ENCODE measurements around the gene YBX1.
A peak's percentile ranks its signal among the peaks of the same experiment; 100 is the strongest.

YBX1 gene

GRCh38 chr1:42669936-42670335 lies 12.3 kb upstream of the YBX1 start:
- no peaks in the 10 kb centered on the region for H3K9me3 ChIP-seq (ENCODE audit: control insufficient read depth, insufficient read depth, low read depth, low read length)
- TF ChIP-seq ZNF350 (tag by site-specific recombination; IDR thresholded peaks at IDR 0.05), result no peak
- TF ChIP-seq ZSCAN30 (tag by site-specific recombination; IDR thresholded peaks at IDR 0.05), result no peak
- no peak for TF ChIP-seq ZBTB17 (tag by site-specific recombination; IDR thresholded peaks at IDR 0.05)
- no peak for TF ChIP-seq ZNF501 (tag by site-specific recombination; IDR thresholded peaks at IDR 0.05)
- TF ChIP-seq ZNF670 (tag by site-specific recombination; IDR thresholded peaks at IDR 0.05; ENCODE audit: low read depth), result no peak
- no peak for TF ChIP-seq ZBTB49 (tag by site-specific recombination; IDR thresholded peaks at IDR 0.05; ENCODE audit: low read depth)
- no peak for TF ChIP-seq ZNF654 (tag by site-specific recombination; IDR thresholded peaks at IDR 0.05; ENCODE audit: low read depth)
- no peak for TF ChIP-seq ZNF398 (tag by site-specific recombination; IDR thresholded peaks at IDR 0.05)
- ChIA-PET CTCF (no interaction called here), POLR2A (interaction anchor here (0.5 to 4.5 kb wide), 2 partner anchors 13 to 307 kb away, joined by 4 to 17 read pairs; partner anchors contain the start of gene YBX1)
- no peak overlapping the region for H3K27ac ChIP-seq (ENCODE audit: extremely low read depth, low read depth, low read length)
- no peak overlapping the region for H3K4me3 ChIP-seq (ENCODE audit: low read depth, low read length)
- no peaks in the 10 kb centered on the region for H3K4me1 ChIP-seq (ENCODE audit: control insufficient read depth, insufficient read depth, low read length)
- peaks cover 42 to 96% of the 10 kb centered on the region in 2 experiments for H3K36me3 ChIP-seq (ENCODE audit: control insufficient read depth in 2 of 2, insufficient read depth in 1 of 2, low read length in 2 of 2)

GRCh38 chr1:42670425-42670824 lies 11.8 kb upstream of the YBX1 start:
- no peaks in the 10 kb centered on the region for H3K4me1 ChIP-seq (ENCODE audit: control insufficient read depth, insufficient read depth, low read length)
- ChIA-PET CTCF (interaction anchor here (1.0 kb wide), 1 partner anchor 10 kb away, joined by 3 read pairs; no protein-coding TSS in a partner anchor), POLR2A (interaction anchor here (0.5 to 4.5 kb wide), 3 partner anchors 12 to 307 kb away, joined by 4 to 17 read pairs (median 5); partner anchors contain the start of genes PPIH and YBX1)
- H3K27ac ChIP-seq (ENCODE audit: extremely low read depth, low read depth, low read length), result no peak overlapping the region
- H3K9me3 ChIP-seq (ENCODE audit: control insufficient read depth, insufficient read depth, low read depth, low read length), result no peaks in the 10 kb centered on the region
- H3K4me3 ChIP-seq (ENCODE audit: low read depth, low read length), result no peak overlapping the region
- peaks cover 38 to 96% of the 10 kb centered on the region in 2 experiments for H3K36me3 ChIP-seq (ENCODE audit: control insufficient read depth in 2 of 2, insufficient read depth in 1 of 2, low read length in 2 of 2)
- TF ChIP-seq, protein P1, sequence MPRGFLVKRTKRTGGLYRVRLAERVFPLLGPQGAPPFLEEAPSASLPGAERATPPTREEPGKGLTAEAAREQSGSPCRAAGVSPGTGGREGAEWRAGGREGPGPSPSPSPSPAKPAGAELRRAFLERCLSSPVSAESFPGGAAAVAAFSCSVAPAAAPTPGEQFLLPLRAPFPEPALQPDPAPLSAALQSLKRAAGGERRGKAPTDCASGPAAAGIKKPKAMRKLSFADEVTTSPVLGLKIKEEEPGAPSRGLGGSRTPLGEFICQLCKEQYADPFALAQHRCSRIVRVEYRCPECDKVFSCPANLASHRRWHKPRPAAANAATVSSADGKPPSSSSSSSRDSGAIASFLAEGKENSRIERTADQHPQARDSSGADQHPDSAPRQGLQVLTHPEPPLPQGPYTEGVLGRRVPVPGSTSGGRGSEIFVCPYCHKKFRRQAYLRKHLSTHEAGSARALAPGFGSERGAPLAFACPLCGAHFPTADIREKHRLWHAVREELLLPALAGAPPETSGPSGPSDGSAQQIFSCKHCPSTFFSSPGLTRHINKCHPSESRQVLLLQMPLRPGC (tag by site-specific recombination; IDR thresholded peaks at IDR 0.05), result no peak
- peak; percentile 62; the same call in 1 of the 2 replicates for TF ChIP-seq SCRT2 (tag by site-specific recombination; IDR thresholded peaks at IDR 0.05)
- TF ChIP-seq ZEB2 (tag by site-specific recombination; IDR thresholded peaks at IDR 0.05), result no peak

DNA sequence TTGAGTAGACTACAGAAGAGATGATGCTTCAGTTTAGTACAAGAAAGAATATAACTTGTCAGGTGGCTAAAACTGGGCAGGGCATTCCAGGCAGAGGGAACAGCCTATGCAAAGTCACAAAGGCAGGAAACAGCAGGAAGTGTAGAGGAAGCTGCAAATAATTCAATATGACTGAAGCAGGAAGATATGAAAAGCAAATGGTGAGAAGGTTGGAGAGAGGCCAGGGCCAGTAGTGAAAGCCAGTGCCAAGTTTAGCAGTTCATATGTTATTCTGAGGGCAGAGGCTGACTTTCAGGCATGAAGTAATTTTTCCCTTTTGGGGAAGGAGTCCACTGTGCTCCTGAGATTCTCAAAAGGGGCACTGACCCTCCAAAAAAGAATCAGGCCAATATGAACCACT lies 8.0 kb upstream of the YBX1 start:
- ChIA-PET CTCF (no interaction called here), POLR2A (no interaction called here)
- no peak overlapping the region for H3K27ac ChIP-seq (ENCODE audit: extremely low read depth, low read depth, low read length)
- peaks cover 21 to 75% of the 10 kb centered on the region in 2 experiments for H3K36me3 ChIP-seq (ENCODE audit: control insufficient read depth in 2 of 2, insufficient read depth in 1 of 2, low read length in 2 of 2)
- no peaks in the 10 kb centered on the region for H3K4me1 ChIP-seq (ENCODE audit: control insufficient read depth, insufficient read depth, low read length)
- TF ChIP-seq, protein P2, sequence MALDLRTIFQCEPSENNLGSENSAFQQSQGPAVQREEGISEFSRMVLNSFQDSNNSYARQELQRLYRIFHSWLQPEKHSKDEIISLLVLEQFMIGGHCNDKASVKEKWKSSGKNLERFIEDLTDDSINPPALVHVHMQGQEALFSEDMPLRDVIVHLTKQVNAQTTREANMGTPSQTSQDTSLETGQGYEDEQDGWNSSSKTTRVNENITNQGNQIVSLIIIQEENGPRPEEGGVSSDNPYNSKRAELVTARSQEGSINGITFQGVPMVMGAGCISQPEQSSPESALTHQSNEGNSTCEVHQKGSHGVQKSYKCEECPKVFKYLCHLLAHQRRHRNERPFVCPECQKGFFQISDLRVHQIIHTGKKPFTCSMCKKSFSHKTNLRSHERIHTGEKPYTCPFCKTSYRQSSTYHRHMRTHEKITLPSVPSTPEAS (tag by site-specific recombination; IDR thresholded peaks at IDR 0.05), result no peak
- no peak for TF ChIP-seq GLI2 (tag by site-specific recombination; IDR thresholded peaks at IDR 0.05; ENCODE audit: borderline replicate concordance, low read depth)
- no peak overlapping the region for H3K4me3 ChIP-seq (ENCODE audit: low read depth, low read length)
- H3K9me3 ChIP-seq (ENCODE audit: control insufficient read depth, insufficient read depth, low read depth, low read length), result no peaks in the 10 kb centered on the region

Data from HEK293 (cell line).